IMR-90 (cell line): Measurements from ENCODE around the gene TPSAB1. TPM values are rescaled to one million over a fixed set of nuclear protein-coding genes. Genes with fewer than 3 reads are reported as not detected.

Experiments used
- ATAC-seq: fragments of 200-7000 bp; cut with Tn5 transposase; 2 replicates; pipeline ENCODE4 v1.9.1; 2020; ENCODE audit warnings: low read depth, mild to moderate bottlenecking, moderate library complexity
- BruUV-seq: library from RNA; stranded (reverse); fragments of 400-500 nt; replicated peaks from 2 replicates; lab custom pipeline; 2021; lab: Mats Ljungman, UMichigan
- CTCF ChIA-PET: fragments of 300-600 bp; formaldehyde crosslinking; extraction: SDS; loops from one replicate; lab custom pipeline; 2021; ENCODE audit warnings: antibody characterized with exemption; lab: Yijun Ruan, JAX
- POLR2A ChIA-PET: fragments of 300-600 bp; sonication (Branson Sonifier 250); formaldehyde crosslinking; loops from one replicate; lab custom pipeline; 2022; ENCODE audit warnings: antibody characterized with exemption; ENCODE audit not compliant: unreplicated experiment; lab: Charles Lee
- DNase-seq: peaks from one replicate; pipeline ENCODE4 v3.0.0; 2013
- H2AFZ ChIP-seq: replicated peaks from 2 replicates; pipeline ENCODE3; 2013; ENCODE audit warnings: low read length, mild to moderate bottlenecking; ENCODE audit not compliant: poor library complexity
- H2AK5ac ChIP-seq: 2 replicates; pipeline ENCODE4 v1.6.1; 2013; ENCODE audit warnings: low read depth, low read length, inconsistent platforms
- H2AK9ac ChIP-seq: replicated peaks from 2 replicates; pipeline ENCODE3; 2013; ENCODE audit warnings: mild to moderate bottlenecking, low read depth, low read length, moderate library complexity; ENCODE audit not compliant: poor library complexity
- H2BK120ac ChIP-seq: 2 replicates; pipeline ENCODE4 v1.6.1; 2013; ENCODE audit warnings: low read depth, low read length, inconsistent platforms
- H2BK15ac ChIP-seq: 3 replicates; pipeline ENCODE4 v1.6.1; 2013; ENCODE audit warnings: low read depth, low read length, inconsistent platforms
- H2BK20ac ChIP-seq: 2 replicates; pipeline ENCODE4 v1.6.1; 2013; ENCODE audit warnings: low read depth, mild to moderate bottlenecking, inconsistent platforms, low read length, moderate library complexity
- H2BK5ac ChIP-seq: 2 replicates; pipeline ENCODE4 v1.6.1; 2013; ENCODE audit warnings: mild to moderate bottlenecking, low read depth, low read length, inconsistent platforms; ENCODE audit not compliant: poor library complexity, severe bottlenecking
- H3K14ac ChIP-seq: replicated peaks from 2 replicates; pipeline ENCODE4 v1.6.1; 2013; ENCODE audit warnings: low read depth, low read length, inconsistent platforms
- H3K18ac ChIP-seq: 2 replicates; pipeline ENCODE4 v1.6.1; 2013; ENCODE audit warnings: low read depth, low read length, control low read depth
- H3K23ac ChIP-seq: 2 replicates; pipeline ENCODE4 v1.6.1; 2013; ENCODE audit warnings: low read depth, low read length, inconsistent platforms
- H3K27ac ChIP-seq: 2 replicates; pipeline ENCODE4 v1.5.1; 2013; ENCODE audit warnings: mild to moderate bottlenecking, control low read depth, low read length; ENCODE audit not compliant: insufficient read depth
- H3K27me3 ChIP-seq: 2 replicates; pipeline ENCODE4 v1.6.1; 2013; ENCODE audit warnings: low read length; ENCODE audit not compliant: control insufficient read depth, insufficient read depth
- H3K36me3 ChIP-seq: 2 replicates; pipeline ENCODE4 v1.6.1; 2013; ENCODE audit warnings: low read length, mixed read lengths; ENCODE audit not compliant: control insufficient read depth, insufficient read depth
- H3K4ac ChIP-seq: 2 replicates; pipeline ENCODE4 v1.6.1; 2013; ENCODE audit warnings: low read depth, low read length, inconsistent platforms
- H3K4me1 ChIP-seq: 2 replicates; pipeline ENCODE4 v1.6.1; 2013; ENCODE audit warnings: low read length, mixed read lengths; ENCODE audit not compliant: control insufficient read depth, insufficient read depth
- H3K4me2 ChIP-seq: 2 replicates; pipeline ENCODE4 v1.6.1; 2013; ENCODE audit warnings: low read depth, mild to moderate bottlenecking, control low read depth, low read length, moderate library complexity
- H3K4me3 ChIP-seq: 2 replicates; pipeline ENCODE4 v1.5.1; 2013; ENCODE audit warnings: low read depth, mild to moderate bottlenecking, control low read depth, low read length, moderate library complexity; ENCODE audit not compliant: insufficient read depth
- H3K56ac ChIP-seq: 2 replicates; pipeline ENCODE4 v1.6.1; 2013; ENCODE audit warnings: low read length, inconsistent platforms; ENCODE audit not compliant: insufficient read depth; ENCODE audit errors: extremely low read depth
- H3K79me1 ChIP-seq, 2 experiments: 2 replicates each; pipeline ENCODE4 v1.6.1; 2013; ENCODE audit warnings: low read length in 2 of 2, inconsistent platforms in 1 of 2, low read depth in 1 of 2
- H3K9ac ChIP-seq: 2 replicates; pipeline ENCODE4 v1.6.1; 2013; ENCODE audit warnings: low read depth, low read length, control low read depth
- H3K9me1 ChIP-seq: 2 replicates; pipeline ENCODE4 v1.6.1; 2013; ENCODE audit warnings: low read length, inconsistent platforms; ENCODE audit not compliant: insufficient read depth
- H3K9me3 ChIP-seq: 2 replicates; pipeline ENCODE4 v1.6.1; 2013; ENCODE audit warnings: low read length; ENCODE audit not compliant: control insufficient read depth, insufficient read depth
- H4K20me1 ChIP-seq: 2 replicates; pipeline ENCODE4 v1.6.1; 2013; ENCODE audit warnings: low read length, inconsistent platforms; ENCODE audit not compliant: insufficient read depth
- H4K5ac ChIP-seq: 2 replicates; pipeline ENCODE4 v1.6.1; 2013; ENCODE audit warnings: mild to moderate bottlenecking, low read depth, low read length, control low read depth
- H4K8ac ChIP-seq, 2 experiments: 2 replicates each; pipeline ENCODE4 v1.6.1; 2013; ENCODE audit warnings: low read depth in 2 of 2, low read length in 2 of 2, control low read depth in 1 of 2, inconsistent platforms in 1 of 2
- H4K91ac ChIP-seq: 2 replicates; pipeline ENCODE4 v1.6.1; 2013; ENCODE audit warnings: low read depth, low read length, inconsistent platforms; ENCODE audit not compliant: insufficient read depth
- BHLHE40 ChIP-seq: fragments of 150-350 bp; IDR thresholded peaks from 2 replicates; pipeline ENCODE4 v1.6.1; 2016; ENCODE audit warnings: mild to moderate bottlenecking, low read depth, low read length
- CEBPB ChIP-seq: IDR thresholded peaks from 2 replicates; pipeline ENCODE4 v1.6.1; 2012; ENCODE audit warnings: low read depth, low read length, improper control_type of control experiment
- CHD1 ChIP-seq: IDR thresholded peaks from 2 replicates; pipeline ENCODE4 v1.6.1; 2012; ENCODE audit warnings: low read depth, low read length, improper control_type of control experiment
- FOS ChIP-seq: fragments of 150-350 bp; IDR thresholded peaks from 2 replicates; pipeline ENCODE4 v1.6.1; 2016; ENCODE audit warnings: low read depth, low read length
- MAFK ChIP-seq: IDR thresholded peaks from 2 replicates; pipeline ENCODE4 v1.6.1; 2012; ENCODE audit warnings: low read depth, low read length, improper control_type of control experiment
- MAZ ChIP-seq: IDR thresholded peaks from 2 replicates; pipeline ENCODE4 v1.6.1; 2012; ENCODE audit warnings: low read depth, mild to moderate bottlenecking, low read length, improper control_type of control experiment, moderate library complexity, borderline replicate concordance
- MXI1 ChIP-seq: IDR thresholded peaks from 2 replicates; pipeline ENCODE4 v1.6.1; 2012; ENCODE audit warnings: low read depth, mild to moderate bottlenecking, low read length, moderate library complexity, borderline replicate concordance
- NFE2L2 ChIP-seq: fragments of 150-350 bp; IDR thresholded peaks from 2 replicates; pipeline ENCODE4 v1.6.1; 2016; ENCODE audit warnings: low read depth, mild to moderate bottlenecking, low read length
- POLR2A ChIP-seq: IDR thresholded peaks from 2 replicates; pipeline ENCODE4 v1.6.1; 2012; ENCODE audit warnings: mild to moderate bottlenecking, low read depth, low read length
- RAD21 ChIP-seq: IDR thresholded peaks from 2 replicates; pipeline ENCODE4 v1.6.1; 2012; ENCODE audit warnings: low read length, improper control_type of control experiment
- RCOR1 ChIP-seq: IDR thresholded peaks from 2 replicates; pipeline ENCODE4 v1.6.1; 2012; ENCODE audit warnings: mild to moderate bottlenecking, low read length, improper control_type of control experiment; ENCODE audit not compliant: insufficient replicate concordance
- RFX5 ChIP-seq: IDR thresholded peaks from 2 replicates; pipeline ENCODE4 v1.8.0; 2012; ENCODE audit warnings: low read depth, mild to moderate bottlenecking, low read length, moderate library complexity
- SMC3 ChIP-seq: fragments of 150-350 bp; IDR thresholded peaks from 2 replicates; pipeline ENCODE4 v1.6.1; 2016; ENCODE audit warnings: low read depth, mild to moderate bottlenecking, antibody characterized with exemption, low read length, moderate library complexity
- WGBS, 2 experiments: methylation state at CpG; one replicate each; pipeline versions ENCODE4 v1.1.5 to v1.1.7; 2013; ENCODE audit warnings: missing lambda C conversion rate in 2 of 2; ENCODE audit not compliant: insufficient read length in 1 of 2; ENCODE audit errors: extremely low coverage in 2 of 2; 5-methylcytosine and 5-hydroxymethylcytosine counted together
- dilution Hi-C: fragments of 300-500 bp; cut with HindIII; formaldehyde crosslinking; loops from one replicate; pipeline ENCODE4 v1.14.3; 2018; ENCODE audit warnings: low sequenced_read_pairs; ENCODE audit not compliant: unreplicated experiment
- in situ Hi-C: fragments of 300-500 bp; cut with MboI; formaldehyde crosslinking; loops from 3 replicates; pipeline ENCODE4 v1.14.3; 2019; ENCODE audit warnings: low sequenced_read_pairs, inconsistent platforms, mixed read lengths
- intact Hi-C: fragments of 100-400 bp; cut with micrococcal nuclease; formaldehyde crosslinking; loops from 2 replicates; pipeline ENCODE4 v1.10.0; 2022
- polyA plus RNA-seq, 3 experiments: library from polyadenylated mRNA; depleted of rRNA; stranded (reverse); fragments of >200 nt; gene quantifications; 2 replicates each; pipeline ENCODE4 v1.2.3, GENCODE V29; 2012; ENCODE audit warnings: low replicate concordance in 1 of 3
- total RNA-seq: library from RNA; depleted of rRNA; stranded (reverse); fragments of >200 nt; gene quantifications from 2 replicates; pipeline ENCODE4 v1.2.3, GENCODE V29; 2012
- TF ChIP-seq, protein P1 (sequence below): conservative IDR thresholded peaks from 2 replicates; pipeline ENCODE4 v1.5.1; 2012; ENCODE audit warnings: mild to moderate bottlenecking, low read depth, low read length, improper control_type of control experiment
- TF ChIP-seq, protein P2 (sequence below): fragments of 150-350 bp; IDR thresholded peaks from 2 replicates; pipeline ENCODE4 v1.6.1; 2017; ENCODE audit warnings: mild to moderate bottlenecking, antibody characterized with exemption, low read length, low read depth
- TF ChIP-seq, protein P3 (sequence below): fragments of 150-350 bp; IDR thresholded peaks from 2 replicates; pipeline ENCODE4 v1.6.1; 2016; ENCODE audit warnings: low read depth, mild to moderate bottlenecking, low read length, moderate library complexity, borderline replicate concordance

TPSAB1 gene
- total and polyA plus RNA-seq, 2 of the 4 experiments (the other 2 are of a cell fraction), result not detected

DNA sequence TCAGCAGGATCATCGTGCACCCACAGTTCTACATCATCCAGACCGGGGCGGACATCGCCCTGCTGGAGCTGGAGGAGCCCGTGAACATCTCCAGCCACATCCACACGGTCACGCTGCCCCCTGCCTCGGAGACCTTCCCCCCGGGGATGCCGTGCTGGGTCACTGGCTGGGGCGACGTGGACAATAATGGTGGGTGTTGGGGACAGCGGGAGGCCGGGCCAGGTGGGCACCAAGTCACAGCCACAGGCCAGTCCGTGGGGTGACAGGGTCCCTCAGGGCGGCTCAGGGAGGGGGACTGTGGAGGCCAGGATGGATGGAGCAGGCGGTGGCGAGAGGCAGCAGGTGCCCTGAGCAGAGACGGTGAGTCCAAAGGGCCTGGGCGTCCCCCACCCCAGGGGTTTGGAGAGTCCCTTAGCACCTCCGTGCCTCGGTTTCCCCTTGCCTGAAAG lies 16.4 kb downstream of the TPSAB1 start:
- no peaks in the 10 kb centered on the region for H3K79me1 ChIP-seq
- intact Hi-C loops (no loop called here), dilution Hi-C loops (no loop called here), in situ Hi-C loops (no loop called here)
- DNase-seq (no peak), ATAC-seq (no peak)
- H2AFZ ChIP-seq, result no peak overlapping the region
- H2AK9ac ChIP-seq, result no peak overlapping the region
- H4K20me1 ChIP-seq, result no peaks in the 10 kb centered on the region; the same call in 1 of the 2 replicates
- H3K27ac ChIP-seq, result no peak overlapping the region
- H4K91ac ChIP-seq, result no peak overlapping the region
- peaks cover 31% of the 10 kb centered on the region for H3K27me3 ChIP-seq
- H2BK20ac ChIP-seq, result no peak overlapping the region
- H3K4me2 ChIP-seq, result no peak overlapping the region
- no peaks in the 10 kb centered on the region for H3K9me1 ChIP-seq
- H3K9ac ChIP-seq, result no peak overlapping the region
- H3K18ac ChIP-seq, result no peak overlapping the region
- no peak overlapping the region for H2BK15ac ChIP-seq
- no peak overlapping the region for H2BK120ac ChIP-seq
- no peak overlapping the region for H3K56ac ChIP-seq
- H4K5ac ChIP-seq, result no peak overlapping the region
- H3K14ac ChIP-seq, result no peak overlapping the region
- no peak overlapping the region for H4K8ac ChIP-seq
- no peak overlapping the region for H2AK5ac ChIP-seq
- H3K23ac ChIP-seq, result no peak overlapping the region
- ChIA-PET POLR2A (no interaction called here), CTCF (no interaction called here)
- no peak overlapping the region for H3K4ac ChIP-seq
- no peak overlapping the region for H2BK5ac ChIP-seq
- no peaks in the 10 kb centered on the region for H3K4me1 ChIP-seq
- no TSS peak for BruUV-seq
- H3K4me3 ChIP-seq, result no peak overlapping the region
- WGBS, 2 experiments, result 100% methylated on average over 9 of the region's 22 CpGs; no CpG with 5 or more reads in 1 of the 2 experiments
- no peaks in the 10 kb centered on the region for H3K9me3 ChIP-seq
- TF ChIP-seq NFE2L2 (no peak), MXI1 (no peak), FOS (no peak), MAZ (no peak), BHLHE40 (no peak), MAFK (no peak), RFX5 (no peak), CHD1 (no peak), POLR2A (no peak), RAD21 (no peak), SMC3 (no peak), CEBPB (no peak), RCOR1 (no peak)
- TF ChIP-seq, protein P1, sequence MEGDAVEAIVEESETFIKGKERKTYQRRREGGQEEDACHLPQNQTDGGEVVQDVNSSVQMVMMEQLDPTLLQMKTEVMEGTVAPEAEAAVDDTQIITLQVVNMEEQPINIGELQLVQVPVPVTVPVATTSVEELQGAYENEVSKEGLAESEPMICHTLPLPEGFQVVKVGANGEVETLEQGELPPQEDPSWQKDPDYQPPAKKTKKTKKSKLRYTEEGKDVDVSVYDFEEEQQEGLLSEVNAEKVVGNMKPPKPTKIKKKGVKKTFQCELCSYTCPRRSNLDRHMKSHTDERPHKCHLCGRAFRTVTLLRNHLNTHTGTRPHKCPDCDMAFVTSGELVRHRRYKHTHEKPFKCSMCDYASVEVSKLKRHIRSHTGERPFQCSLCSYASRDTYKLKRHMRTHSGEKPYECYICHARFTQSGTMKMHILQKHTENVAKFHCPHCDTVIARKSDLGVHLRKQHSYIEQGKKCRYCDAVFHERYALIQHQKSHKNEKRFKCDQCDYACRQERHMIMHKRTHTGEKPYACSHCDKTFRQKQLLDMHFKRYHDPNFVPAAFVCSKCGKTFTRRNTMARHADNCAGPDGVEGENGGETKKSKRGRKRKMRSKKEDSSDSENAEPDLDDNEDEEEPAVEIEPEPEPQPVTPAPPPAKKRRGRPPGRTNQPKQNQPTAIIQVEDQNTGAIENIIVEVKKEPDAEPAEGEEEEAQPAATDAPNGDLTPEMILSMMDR, result no peak
- TF ChIP-seq, protein P2, sequence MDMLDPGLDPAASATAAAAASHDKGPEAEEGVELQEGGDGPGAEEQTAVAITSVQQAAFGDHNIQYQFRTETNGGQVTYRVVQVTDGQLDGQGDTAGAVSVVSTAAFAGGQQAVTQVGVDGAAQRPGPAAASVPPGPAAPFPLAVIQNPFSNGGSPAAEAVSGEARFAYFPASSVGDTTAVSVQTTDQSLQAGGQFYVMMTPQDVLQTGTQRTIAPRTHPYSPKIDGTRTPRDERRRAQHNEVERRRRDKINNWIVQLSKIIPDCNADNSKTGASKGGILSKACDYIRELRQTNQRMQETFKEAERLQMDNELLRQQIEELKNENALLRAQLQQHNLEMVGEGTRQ, result no peak
- TF ChIP-seq, protein P3, sequence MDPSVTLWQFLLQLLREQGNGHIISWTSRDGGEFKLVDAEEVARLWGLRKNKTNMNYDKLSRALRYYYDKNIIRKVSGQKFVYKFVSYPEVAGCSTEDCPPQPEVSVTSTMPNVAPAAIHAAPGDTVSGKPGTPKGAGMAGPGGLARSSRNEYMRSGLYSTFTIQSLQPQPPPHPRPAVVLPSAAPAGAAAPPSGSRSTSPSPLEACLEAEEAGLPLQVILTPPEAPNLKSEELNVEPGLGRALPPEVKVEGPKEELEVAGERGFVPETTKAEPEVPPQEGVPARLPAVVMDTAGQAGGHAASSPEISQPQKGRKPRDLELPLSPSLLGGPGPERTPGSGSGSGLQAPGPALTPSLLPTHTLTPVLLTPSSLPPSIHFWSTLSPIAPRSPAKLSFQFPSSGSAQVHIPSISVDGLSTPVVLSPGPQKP, result no peak
- no peaks in the 10 kb centered on the region for H3K36me3 ChIP-seq
